Mononuclear cell (primary cell): ENCODE measurements around the gene PRRC2A. TPM values are rescaled to one million over a fixed set of nuclear protein-coding genes. Genes with fewer than 3 reads are reported as not detected.
A peak's percentile ranks its signal among the peaks of the same experiment; 100 is the strongest.

Experiments used
- H3K27me3 ChIP-seq: 2 replicates; pipeline ENCODE4 v1.6.0; 2011; ENCODE audit warnings: low read length, control low read depth; ENCODE audit not compliant: insufficient read depth
- H3K4me1 ChIP-seq: 2 replicates; pipeline ENCODE4 v1.5.1; 2011; ENCODE audit warnings: mild to moderate bottlenecking, low read length, control low read depth; ENCODE audit not compliant: insufficient read depth
- H3K4me3 ChIP-seq: 2 replicates; pipeline ENCODE4 v1.5.1; 2011; ENCODE audit warnings: mild to moderate bottlenecking, low read length, moderate library complexity
- H3K9me3 ChIP-seq: 2 replicates; pipeline ENCODE4 v1.5.1; 2011; ENCODE audit warnings: low read depth, mild to moderate bottlenecking, control low read depth, low read length
- total RNA-seq: library from RNA; depleted of rRNA; stranded (reverse); fragments of >200 nt; gene quantifications from one replicate; pipeline ENCODE4 v1.2.3, GENCODE V29; 2012

The PRRC2A gene
- total RNA-seq, 1 donor, result 67.0 TPM

DNA sequence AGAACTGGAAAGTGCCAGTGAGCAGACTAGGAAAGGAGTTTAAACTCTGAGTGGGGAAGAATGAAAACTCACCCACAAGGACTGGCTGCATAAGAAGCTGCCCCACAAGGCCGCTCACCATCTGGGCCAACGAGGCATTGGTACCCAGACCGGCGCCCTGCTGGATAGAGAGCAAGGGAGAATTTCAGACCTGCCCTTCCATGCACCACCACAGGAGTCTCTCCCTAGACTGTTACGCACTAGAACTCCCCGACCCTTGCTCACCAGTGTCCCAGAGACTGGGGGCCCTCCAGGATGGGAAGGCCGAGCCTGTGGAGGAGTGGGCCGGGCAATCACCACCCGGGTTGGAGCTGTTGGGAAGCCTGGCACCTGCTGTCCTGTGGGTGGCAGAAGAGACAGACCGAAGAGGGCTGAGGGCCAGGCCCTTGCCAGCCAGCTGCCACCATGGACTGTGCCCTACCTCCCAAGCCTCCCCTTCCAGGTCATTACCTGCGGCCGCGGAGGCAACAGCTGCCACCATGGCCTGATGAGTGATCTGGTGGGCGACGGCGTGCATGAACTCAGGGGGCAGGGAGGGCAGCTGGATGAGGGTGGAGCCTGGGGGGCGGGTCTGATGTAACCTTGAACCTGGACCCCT lies 23.4 kb downstream of the PRRC2A start:
- Histone ChIP-seq H3K4me1 (no peaks in the 10 kb centered on the region), H3K9me3 (no peaks in the 10 kb centered on the region), H3K27me3 (no peaks in the 10 kb centered on the region), H3K4me3 (no peak overlapping the region)

DNA sequence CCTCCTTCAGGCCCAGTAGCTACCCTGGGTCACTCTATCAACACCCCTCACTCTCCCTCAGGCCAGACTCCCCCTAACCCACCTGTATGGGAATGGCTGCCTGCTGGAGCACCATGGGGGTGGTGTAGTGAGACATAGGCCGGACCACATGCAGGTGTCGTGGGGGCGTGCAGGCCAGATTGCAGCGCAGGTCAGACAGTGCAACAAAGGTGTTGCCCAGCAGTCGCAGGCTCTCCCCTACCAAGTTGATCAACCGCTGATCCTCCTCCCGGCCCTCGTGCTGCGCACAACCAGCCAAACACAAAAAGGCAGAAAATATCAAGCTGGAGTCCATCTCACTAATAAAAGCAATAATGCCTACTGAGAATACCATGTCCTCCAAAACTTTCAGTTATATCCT lies 24.8 kb downstream of the PRRC2A start:
- no peaks in the 10 kb centered on the region for H3K27me3 ChIP-seq
- no peak overlapping the region for H3K4me3 ChIP-seq
- peaks cover 3% of the 10 kb centered on the region for H3K4me1 ChIP-seq
- H3K9me3 ChIP-seq, result no peaks in the 10 kb centered on the region

DNA sequence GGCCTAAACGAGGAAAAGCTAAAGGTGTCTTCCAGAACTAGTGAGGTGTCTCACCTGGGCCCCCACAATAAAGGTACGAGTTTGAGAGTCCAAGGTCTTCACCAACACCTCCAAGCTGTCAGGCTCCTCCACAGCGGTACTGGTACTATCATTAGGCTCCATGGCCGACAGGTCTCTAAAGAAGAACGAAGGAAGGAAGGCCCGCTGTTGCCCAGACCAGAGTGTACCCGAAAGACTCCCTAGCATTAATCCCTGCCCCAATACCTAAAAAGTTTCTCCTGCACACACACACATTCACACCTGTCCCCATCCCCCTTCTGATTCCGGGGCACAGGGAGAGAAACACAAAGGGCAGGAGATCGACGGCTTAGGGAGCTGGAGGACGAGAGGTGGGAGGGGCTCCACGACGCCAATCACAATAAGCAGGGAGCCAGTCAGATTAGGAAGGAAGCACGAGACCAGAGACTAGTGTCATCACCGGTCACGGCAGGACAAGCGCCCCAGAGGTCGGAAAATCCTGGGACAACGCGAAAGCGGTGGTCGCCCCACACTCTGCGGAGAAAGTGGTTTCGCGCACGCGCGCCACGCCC lies 31.2 kb downstream of the PRRC2A start:
- Histone ChIP-seq H3K4me3 (peak overlapping the region; percentile 92), H3K9me3 (no peaks in the 10 kb centered on the region), H3K4me1 (peaks cover 25% of the 10 kb centered on the region), H3K27me3 (no peaks in the 10 kb centered on the region)

DNA sequence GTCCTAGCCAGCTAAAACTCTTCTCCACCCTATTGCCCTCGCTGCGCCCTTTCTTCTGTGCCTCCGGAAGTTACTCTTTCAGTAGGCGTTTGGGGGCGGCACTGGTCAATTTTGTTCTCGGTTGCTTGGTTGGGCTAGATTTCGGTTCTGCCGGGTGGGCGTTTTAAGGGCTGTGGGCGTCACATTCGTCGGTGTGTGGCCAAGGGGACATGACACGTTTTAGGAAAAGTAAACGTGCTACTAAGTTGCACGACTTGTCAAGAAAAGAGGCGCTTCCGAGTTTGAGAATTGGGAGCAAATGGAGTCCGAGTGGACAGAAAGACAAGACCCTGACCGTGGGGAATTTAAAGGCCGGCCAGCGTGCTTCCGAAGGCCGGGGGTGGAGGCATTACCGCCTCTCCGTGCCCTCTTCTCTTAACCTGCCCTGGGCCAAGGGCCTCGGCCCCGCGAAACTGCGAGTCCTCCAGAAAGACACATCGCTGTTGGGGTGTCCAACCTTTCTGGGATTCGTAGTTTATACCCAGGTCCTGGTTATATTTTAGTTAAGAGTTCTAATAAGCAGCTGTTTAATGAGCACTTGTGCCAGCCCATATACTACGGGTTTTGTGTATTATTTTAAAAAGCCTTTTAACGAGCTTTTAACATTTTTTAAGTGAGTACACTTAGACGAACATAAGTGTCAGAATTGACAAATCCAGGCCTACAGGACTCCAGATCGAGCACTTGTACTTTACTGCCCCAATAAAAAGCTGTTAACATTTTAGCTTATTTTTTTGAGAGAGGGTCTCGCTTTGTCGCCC lies 32.6 kb downstream of the PRRC2A start:
- H3K4me1 ChIP-seq, result peaks cover 35% of the 10 kb centered on the region
- H3K4me3 ChIP-seq, result peak overlapping the region; percentile 92

DNA sequence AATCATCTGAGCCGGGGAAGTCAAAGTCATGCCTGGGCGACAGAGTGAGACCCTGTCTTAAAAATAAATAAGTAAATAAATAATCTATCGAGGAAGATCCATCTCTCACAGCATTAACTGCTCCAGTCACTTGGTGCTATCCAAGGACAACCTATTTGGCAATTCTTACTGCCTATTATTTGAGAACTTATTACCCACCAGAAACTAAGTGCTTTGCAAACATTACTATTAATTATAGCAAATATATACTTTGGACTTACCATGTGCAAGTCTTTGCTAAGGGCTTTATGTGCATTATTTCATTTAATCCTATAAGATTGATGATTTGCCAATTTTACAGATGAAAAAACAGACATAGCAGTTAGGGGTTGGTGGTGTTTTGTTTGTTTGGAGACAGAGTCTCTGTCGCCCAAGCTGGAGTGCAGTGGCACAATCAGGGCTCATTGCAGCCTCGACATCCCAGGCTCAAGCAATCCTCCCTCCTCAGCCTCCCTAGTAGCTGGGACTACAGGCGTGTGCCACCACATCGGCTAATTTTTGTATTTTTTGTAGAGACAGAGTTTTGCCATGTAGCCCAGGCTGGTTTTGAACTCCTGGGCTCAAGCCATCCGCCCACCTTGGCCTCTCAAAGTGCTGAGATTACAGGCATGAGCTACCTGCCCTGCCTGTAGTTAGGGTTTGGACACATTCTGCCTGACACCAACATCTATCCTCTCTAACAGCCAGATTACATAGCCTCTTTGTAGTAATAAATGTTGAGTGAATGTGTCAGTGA lies 34.2 kb downstream of the PRRC2A start:
- Histone ChIP-seq H3K4me1 (peaks cover 52% of the 10 kb centered on the region), H3K27me3 (no peaks in the 10 kb centered on the region), H3K9me3 (no peaks in the 10 kb centered on the region), H3K4me3 (no peak overlapping the region)

More for the DNA sequence above, 32.6 kb downstream of the PRRC2A start:
- Histone ChIP-seq H3K9me3 (no peaks in the 10 kb centered on the region), H3K27me3 (no peaks in the 10 kb centered on the region)

DNA sequence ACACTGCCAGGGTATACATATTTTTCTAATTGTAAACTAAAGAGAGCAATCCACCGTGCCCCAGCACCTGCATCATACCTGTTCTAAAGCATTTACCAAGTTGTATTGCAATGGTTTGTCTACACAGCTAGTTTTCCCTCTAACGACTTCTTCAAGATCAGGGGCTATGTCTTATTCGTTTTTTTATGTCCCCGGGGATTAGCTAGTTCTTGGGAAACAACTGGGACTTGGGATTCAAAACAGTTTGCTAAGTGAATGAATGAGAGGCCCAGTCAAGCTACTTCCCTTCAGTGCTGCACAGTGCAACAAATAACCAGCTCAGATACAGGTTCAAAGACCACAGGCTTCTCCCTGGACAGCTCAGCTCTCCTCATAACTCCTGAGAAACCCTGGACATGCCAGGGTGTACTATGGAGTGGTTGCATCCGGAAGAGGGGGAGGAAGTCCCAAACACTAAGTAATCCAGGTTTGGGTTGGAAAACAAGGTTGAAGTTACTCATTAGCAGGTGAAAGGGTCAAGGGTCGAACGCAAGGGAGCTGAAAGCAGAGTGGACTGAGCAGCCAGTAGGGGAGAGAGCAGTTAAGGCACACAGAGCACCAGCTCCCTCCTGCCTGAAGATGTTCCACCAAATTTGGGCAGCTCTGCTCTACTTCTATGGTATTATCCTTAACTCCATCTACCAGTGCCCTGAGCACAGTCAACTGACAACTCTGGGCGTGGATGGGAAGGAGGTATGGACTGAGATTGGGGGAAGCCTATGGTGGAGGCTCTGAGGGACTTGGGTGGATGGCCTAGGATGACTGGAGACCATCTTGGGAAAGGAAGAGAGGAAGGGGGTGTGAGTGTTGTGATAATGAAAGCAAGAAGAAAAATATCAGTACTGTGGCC lies 35.1 kb downstream of the PRRC2A start, which contains the start of gene APOM:
APOM (plus strand) TSS at position 546 of the 889 bp plus-strand sequence; CDS start at position 619, 73 bp downstream.
- H3K9me3 ChIP-seq, result no peaks in the 10 kb centered on the region
- H3K4me1 ChIP-seq, result peaks cover 56% of the 10 kb centered on the region
- no peaks in the 10 kb centered on the region for H3K27me3 ChIP-seq
- H3K4me3 ChIP-seq, result no peak within 1 kb of the TSS

DNA sequence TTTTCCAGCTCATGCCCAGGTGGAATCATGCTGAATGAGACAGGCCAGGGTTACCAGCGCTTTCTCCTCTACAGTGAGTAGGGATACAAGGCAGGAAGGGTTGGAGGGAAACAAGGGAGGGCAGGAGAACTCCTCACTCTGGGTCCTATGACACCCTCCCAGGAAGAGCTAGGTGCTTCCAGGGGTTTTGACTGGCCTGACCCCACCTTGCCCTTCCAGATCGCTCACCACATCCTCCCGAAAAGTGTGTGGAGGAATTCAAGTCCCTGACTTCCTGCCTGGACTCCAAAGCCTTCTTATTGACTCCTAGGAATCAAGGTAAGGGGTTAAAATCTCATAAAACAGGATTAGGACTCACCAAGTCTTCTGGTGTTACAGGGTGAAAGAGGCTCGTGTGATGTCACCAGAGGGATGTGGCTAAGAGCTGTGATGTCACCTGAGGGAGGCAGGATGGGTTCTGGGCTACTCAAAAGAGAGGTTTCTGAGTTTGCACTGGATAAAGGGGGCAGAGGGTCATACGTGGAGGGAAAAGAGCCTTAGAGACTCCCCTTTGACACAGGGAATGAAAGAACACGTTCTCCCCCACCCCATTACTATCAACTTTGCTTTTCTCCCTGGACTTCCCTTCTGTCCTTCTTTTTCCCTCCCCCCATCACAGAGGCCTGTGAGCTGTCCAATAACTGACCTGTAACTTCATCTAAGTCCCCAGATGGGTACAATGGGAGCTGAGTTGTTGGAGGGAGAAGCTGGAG lies 37.1 kb downstream of the PRRC2A start:
- Histone ChIP-seq H3K9me3 (no peaks in the 10 kb centered on the region), H3K4me3 (no peak overlapping the region), H3K4me1 (peaks cover 63% of the 10 kb centered on the region), H3K27me3 (no peaks in the 10 kb centered on the region)

DNA sequence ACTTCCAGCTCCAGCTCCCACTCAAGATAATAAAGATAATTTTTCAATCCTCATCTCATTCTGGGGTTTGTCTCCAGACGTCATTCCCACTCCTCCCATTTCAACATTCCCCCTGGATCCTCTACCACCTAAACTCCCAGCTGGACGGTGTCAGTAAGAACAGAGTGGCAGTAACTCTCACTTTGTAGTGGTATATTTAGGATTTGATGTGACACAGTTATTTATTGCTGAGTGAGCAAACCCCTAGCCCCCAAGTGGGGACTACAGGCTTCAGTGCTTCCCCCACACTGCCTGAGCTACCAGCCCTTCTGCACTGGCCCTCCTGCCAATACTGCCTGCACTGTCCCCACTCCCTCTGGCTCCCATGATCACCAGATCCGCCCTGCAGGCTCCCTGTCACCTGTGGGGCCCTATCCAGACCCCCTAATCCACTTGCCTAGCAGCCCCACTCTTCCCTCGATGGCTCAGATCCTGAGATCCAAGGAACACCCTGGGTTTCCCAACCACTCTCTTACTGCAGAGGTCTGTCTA lies 37.7 kb downstream of the PRRC2A start:
- peaks cover 67% of the 10 kb centered on the region for H3K4me1 ChIP-seq
- H3K27me3 ChIP-seq, result no peaks in the 10 kb centered on the region
- no peaks in the 10 kb centered on the region for H3K9me3 ChIP-seq
- no peak overlapping the region for H3K4me3 ChIP-seq

DNA sequence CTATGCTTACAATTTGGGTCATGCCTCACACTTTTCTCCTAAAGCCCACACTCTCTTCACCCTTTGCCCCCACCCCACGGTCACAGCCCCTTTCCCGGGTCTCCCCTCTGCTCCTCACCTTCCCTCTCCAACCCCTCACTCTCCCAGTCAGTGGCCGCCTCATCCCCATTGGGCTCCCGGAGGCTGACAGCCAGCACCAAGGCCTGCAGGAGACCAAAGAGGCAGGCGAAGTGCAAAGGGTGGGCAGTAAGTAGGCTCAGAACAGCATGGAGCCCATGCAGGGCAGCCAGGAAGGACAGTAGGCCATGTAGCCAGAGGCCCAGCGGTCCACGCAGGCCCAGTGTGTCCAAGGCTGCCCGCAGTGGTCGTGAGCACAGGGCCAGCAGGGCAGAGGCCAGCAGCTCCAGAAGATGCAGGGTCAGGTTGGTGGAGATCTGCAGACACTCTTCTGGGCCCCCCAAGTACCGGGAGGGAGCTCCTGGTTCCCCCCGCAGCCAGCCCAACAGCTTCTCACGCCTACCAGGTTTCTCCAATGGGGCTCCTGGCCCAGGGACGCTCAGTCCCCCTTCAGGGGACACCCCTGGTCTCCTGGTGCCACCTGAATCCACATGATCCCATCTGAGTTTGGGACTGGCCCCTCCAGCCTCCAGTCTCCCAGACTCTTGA lies 38.6 kb downstream of the PRRC2A start:
- Histone ChIP-seq H3K4me3 (peak overlapping the region; percentile 86), H3K4me1 (peaks cover 68% of the 10 kb centered on the region), H3K9me3 (no peaks in the 10 kb centered on the region), H3K27me3 (no peaks in the 10 kb centered on the region)

DNA sequence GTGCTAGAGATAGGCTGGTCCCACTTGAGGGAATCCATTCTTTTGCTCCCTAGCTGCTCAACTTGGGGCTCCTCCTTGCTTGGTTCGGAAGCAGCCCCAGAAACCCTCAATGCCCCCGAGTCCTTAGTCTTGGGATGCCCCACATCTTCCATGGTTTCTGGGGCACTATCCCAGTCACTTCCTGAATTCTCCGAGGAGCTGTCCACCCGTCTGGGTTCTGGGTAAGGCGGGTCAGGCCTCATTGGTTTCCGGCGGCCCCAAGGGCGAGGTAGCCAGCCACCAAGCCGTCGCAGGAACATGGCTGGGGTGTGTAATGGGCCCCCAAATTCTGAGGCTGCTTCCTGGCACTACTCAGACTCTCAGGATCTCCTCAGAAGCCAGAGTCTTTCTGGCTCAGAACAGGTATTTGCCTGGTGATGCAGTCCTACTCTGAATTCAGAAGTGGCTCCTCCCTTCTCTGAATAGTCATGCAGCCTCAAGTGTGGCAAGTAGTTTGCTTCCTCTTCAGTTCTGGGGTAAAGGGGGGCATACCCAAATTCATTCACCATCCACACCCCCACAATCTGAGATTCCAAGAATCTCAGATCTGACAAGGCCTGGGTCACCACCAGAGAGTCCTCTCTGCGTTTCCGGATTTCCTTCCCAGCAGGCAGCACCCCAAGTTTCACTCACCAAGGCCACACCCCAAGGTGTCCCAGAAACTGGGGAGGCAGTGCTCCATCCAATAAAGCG lies 39.3 kb downstream of the PRRC2A start:
- H3K27me3 ChIP-seq, result no peaks in the 10 kb centered on the region
- H3K9me3 ChIP-seq, result no peaks in the 10 kb centered on the region
- H3K4me1 ChIP-seq, result peaks cover 72% of the 10 kb centered on the region
- H3K4me3 ChIP-seq, result peak overlapping the region; percentile 86

DNA sequence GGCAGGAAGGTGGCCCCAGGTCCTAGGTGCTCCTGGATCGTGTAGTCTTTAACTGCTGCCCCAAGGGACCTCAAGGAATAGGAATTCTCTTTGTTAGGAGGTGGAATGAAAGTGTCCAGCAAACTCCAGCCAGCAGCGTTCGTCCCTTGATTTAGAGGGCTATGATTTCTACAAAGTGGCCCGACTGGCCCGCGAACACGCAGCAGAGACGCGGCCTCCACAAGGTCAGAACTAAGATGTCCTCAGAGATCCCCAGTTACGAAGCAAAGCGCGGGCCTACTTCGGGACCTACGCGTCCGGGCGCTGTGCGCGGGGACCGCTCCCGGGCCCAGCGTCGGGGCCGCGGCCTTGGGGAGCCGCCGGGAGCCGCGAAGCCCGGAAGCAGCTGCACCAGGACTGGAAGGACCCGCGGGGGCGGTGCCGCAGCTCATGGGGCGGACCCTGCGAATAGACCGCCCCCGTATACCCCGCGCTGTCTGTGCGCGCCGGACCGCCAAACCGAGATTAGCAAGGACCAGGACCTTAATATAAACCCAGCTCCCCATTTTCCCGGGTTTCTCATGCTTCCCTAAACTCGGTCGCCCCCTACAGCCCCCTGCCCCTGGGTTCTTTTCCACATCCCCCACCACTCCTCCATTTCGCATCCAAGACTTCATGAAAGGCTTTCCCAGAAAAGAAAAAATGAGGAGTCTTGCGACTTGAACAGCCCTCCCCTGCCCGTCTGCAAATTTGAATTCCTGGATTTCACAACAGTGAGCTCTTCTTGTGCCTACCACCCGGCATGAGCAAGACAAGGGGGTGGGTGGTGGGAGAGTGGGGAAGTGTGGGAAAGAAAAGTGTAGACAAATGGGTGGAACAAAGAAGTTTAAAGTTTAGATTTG lies 40.1 kb downstream of the PRRC2A start, which contains the start of gene C6orf47:
C6orf47 (minus strand) TSS at position 398 of the 881 bp plus-strand sequence. CDS start 831 bp downstream, outside the sequence.
- Histone ChIP-seq H3K27me3 (no peaks in the 10 kb centered on the region), H3K4me3 (peak within 1 kb of the TSS; percentile 86), H3K9me3 (no peaks in the 10 kb centered on the region), H3K4me1 (peaks cover 72% of the 10 kb centered on the region)
